Stimulated activated CD8-positive, alpha-beta memory T cell treated with anti-CD3 and anti-CD28 coated beads, Interleukin-12 subunit alpha, Interleukin-12 subunit beta, amount 100 ng/mL, for 4 hours (primary cell): ENCODE data around the gene MACROD2.

Experiments
- DNase-seq: peaks from one replicate; pipeline ENCODE4 v3.0.0-alpha.2; 2020; ENCODE audit warnings: low read depth

MACROD2 gene

DNA sequence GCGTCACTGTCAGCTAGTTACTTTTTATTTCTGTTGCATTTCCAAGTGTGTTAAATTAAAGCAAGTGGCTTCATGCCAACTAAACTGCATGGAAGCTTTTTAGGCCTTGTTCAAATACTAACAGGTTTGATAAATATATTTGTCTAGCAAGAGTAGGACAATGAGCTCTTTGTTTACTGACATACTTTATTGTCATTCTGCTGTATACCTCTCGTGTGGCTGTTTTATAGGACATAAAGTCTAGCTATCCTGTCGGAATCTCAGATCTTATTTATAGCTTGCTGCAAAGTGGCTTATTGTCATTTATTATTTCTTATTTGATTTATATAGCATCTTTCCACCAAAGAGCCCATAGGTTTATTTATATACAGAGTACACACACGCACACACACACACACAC lies 1866.9 kb downstream of the MACROD2 start:
- DNase-seq, result no peak

DNA sequence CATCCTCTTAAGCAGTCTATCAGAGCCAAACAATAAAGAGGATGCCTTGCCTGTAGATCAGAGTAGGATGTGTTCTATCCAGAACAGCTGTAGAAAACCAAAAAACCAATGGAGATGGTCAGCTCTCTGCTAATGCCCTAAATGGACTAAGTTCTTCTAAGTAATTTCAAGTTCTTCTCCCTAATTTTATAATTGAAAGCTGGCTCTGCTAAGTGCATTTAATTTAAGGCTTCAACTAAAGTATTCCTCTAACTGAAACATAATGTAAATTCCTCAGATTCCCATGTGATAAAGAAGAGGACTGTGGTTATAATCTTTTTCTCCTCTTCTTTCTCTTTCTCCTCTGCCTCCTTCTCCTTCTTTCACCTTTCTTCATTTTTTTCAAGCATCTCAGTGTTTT lies 1868.4 kb downstream of the MACROD2 start:
- DNase-seq, result no peak

DNA sequence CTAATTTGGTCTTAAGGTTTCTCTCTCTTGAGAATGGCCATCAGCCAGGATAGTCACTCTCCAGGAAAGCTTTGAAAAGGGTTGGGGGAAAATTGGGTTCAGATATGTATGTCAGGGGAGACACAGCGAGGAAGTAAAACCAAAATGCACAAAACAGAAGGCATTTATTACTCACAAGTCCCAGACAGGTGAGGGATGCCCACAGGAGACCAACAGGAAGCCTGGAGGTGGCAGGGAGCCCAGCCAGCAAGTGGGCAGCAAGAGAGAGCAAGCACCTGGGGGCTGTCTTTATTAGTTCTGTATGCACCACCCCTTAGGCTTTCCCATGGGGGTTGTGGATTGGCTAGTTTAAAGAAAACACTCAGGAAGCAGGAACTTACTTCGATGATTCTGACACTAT lies 1870.2 kb downstream of the MACROD2 start:
- no peak for DNase-seq

DNA sequence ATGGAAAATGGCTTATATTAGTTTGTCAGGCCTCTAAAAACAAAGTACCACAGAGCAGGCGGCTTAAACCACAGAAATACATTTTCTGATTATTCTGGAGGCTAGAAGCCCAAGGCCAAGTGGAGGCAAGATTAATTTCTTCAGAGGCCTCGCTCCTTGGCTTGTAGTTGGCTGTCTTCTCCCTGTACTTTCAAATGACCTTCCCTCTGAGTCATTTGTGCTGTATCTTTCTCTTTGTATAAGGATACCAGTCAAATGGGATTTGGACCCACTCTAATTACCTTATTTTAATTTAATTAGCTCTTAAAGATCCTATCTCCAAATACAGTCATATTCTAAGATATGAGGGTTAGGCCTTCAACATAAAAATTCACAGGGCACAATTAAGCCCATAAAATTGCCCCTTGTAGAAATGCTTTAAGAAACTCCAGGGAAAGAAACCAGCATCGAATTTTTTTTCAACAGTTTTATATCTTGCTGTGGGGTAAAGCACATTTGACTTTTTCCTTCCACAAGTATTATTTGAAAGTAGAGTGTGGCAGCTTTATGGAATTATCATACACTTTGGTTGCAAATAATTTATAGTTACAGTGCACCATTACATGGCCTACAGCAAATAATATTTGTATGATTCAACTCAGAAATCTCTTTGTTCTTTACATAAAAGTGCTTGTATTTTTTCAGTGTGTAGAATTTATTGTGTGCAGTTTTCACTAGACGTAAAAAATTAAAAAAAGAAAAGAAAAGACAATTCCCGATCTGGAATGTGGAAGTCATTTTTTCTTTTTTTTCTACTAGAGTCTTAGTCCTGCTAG lies 1871.8 kb downstream of the MACROD2 start:
- no peak for DNase-seq

DNA sequence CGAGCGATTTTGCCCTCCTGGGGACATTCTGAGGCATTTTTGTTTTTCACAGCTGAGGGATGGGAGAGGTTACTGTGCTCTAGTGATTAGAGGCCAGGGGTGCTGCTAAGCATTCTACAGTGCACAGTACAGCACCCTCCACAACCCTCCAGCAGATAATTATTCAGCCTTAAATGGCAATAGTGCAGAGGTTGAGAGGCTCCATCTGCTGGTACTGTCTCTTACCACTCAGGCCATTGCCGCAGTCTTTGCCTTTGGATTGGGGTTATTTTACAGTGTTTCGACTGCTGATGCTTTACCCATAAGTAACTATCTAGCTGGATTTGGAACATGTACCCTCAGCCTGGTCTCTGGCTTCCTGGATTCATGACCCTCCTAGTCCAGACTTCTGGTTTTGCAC lies 1872.6 kb downstream of the MACROD2 start:
- no peak for DNase-seq

DNA sequence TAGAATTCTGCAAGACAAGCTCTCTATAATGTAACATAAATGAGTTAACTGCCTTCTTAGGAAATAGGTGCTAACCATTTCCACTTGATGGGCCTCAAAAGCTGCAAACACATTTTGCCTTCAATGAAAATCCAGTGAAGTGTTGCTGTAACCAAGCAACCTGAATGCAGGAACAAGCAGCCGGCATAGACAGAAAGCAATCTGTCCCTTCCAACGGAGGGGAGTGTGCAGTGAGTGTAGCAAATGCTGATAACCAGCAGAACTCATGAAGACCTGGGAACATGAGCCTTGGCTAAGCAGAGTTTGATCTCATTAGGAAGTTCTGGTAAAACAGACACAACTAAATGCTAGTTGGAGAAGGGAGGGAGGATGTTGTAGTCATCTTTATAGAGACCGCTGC lies 1880.1 kb downstream of the MACROD2 start:
- DNase-seq, result no peak

DNA sequence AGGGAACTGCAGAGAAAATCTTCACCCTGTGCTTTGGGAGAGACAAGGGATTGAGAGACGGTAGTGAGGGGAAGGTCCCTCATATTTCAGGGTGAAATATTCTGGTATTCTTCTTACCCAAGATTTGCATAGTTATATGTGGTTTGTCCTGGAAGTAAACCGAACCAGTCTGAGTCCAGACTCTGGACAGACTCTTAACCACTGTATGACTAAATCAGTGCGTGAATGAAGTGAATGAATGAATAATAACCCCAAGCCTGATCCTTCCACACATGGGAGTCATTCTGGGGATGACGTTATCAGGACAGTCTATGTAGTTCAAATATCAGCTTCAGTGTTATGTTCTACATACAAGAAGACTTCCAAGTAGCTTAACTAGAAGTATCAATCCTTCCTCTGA lies 1887.2 kb downstream of the MACROD2 start:
- DNase-seq, result no peak

DNA sequence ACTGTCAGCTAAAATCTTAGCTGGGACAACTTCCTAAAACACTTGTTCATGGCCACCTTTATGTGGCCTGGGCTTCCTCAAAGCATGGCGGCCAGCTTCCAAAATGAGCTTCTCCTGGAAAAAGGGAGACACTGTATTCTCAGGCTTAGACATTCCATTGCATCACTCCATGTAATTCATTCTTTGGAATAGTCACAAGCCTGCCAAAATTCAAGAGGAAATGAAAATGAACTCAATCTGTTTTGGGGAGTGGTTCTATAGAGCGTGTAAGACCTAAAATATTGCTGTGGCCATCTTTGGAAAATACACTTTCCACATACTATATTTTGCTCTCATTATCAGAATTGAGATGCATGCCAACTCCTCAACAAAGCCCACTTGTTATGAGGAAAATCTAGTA lies 1890.9 kb downstream of the MACROD2 start:
- DNase-seq, result no peak

DNA sequence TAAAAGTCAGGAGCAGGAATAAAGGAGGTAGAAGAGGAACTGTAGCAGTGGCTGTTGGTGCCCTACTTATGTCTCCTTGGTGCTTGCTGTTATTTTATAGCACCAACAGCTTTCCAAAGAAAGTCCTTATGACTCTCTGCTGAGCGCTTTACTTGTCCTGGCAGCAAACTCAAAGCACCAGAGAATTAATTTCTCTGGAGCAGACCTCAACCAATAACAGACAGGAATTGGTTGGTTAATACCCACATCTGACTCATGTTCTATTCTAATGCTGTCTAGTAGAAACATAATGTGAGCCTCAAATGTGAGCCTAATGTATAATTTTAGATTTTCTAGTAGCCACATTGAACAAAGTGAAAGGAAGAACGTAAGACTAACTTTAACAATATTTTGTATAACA lies 1892.1 kb downstream of the MACROD2 start:
- DNase-seq, result no peak

DNA sequence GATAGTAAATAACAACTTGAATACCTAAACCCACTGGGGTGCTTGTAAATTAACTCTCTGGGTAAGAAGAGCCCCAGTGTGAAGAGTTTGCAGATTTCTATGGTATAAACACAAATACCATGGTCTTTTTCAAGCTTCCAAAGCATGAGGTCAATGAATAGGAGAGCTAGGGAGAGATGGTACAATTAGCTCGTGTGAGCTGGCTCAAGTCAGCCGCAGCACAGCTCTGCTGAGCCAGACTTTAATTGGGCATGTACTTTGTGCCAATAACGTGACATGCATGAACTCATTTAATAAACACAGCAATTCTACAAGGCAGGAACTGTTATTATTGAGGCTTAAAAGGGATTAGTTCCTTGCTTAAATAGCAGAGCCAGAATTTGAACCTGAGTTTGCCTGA lies 1893.7 kb downstream of the MACROD2 start:
- DNase-seq, result no peak

DNA sequence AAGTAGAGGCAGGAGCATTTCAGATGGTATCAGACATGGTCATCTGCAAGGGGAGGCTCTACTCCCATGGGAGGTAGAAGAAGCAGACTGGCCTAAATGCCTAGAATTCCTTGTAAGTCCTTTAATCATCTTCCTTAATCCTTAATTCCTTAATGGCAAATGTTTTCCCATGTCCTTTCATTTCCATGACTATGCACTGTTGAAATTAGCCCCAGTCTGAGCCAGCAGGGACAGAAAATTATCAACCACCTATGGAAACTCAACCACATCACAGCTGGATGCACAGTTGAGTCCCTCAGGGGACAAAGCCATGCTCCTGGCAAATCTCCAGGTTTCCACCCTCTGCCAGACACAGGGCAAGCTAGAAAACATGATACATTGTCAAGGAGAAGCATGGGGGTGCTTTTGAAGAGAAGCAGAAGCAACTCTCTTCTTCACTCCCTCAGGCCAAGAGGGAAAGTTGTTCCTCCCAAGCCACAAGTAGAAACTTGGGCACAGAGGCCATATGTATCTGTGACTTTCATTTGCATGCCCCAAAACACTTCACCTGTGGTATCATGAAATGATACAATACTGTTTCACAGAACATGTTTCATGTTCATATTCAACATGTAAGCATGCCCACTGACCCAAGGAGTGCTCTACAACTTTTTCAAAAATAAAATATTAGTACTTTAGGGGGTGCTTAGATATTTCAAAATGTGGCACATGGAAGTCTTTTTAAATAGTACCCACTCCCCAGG lies 1894.4 kb downstream of the MACROD2 start:
- DNase-seq, result no peak

DNA sequence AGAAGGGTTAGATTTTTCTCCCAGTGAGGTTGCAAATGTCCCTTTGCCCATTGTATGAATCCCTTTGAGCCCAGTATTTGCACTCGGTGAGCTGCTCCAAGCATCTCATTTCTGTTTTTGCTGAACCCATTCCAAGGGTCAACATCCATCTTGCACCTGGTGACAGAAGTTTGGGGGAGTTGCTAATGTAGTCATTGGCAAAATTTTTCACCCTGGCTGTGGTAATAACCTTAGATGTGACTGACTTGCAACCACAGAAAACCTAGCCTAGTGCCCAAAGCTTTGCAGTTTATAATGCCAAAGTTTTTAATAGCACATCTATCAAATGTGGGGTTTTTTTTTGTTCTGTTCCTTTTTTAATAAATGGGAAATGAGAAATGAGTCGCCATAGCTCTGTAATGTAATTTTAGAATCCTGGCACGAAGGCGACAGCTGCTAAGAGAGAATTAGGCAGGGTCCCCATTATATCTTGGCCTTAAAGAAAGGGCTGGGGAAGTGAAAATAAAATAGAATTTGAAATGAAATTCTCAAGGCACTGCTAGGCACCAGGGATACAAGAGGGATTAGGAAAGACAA lies 1895.2 kb downstream of the MACROD2 start:
- DNase-seq, result no peak

DNA sequence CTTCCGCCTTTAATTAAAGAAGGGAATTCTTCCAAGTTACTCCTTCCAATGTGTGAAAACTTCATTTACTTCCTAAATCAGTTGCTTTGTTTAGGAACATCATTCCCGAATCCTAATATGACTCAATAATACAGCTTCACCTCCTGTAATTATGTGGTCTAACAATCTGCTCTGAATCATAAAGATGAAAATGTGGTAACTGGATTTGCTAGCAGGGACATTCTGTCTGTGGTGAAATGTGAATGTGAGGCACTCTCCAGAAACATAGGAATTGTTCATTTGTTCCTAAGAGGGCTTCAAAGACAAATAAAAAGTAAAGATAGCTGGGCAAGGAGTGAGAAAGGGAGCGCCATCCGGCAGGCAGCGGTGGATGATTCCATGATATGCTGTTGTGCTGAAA lies 1899.8 kb downstream of the MACROD2 start:
- DNase-seq, result no peak

DNA sequence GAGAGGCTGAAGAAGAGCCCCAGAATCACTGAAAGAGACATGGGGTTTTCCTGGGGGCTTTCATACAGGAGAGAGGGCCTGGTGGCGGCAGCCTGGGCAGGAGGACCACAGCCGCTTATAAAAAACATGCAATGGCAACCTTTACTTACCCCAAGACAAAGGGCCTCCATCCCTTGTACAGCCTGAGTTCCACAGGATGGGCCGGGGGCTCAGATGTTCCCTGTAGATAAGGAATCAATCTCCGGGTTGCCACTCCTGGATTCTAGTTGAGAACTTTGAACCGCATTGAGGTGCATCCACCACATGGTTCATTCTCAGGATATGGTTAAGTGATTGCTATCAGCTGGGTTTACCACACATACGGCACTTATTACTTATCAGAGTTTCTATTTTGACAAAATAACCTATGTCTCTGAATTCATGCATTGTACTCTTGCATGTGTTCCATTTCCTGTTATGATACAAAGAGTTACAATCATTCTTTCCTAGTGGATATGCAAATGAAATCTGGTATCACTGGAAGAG lies 1900.3 kb downstream of the MACROD2 start:
- no peak for DNase-seq

DNA sequence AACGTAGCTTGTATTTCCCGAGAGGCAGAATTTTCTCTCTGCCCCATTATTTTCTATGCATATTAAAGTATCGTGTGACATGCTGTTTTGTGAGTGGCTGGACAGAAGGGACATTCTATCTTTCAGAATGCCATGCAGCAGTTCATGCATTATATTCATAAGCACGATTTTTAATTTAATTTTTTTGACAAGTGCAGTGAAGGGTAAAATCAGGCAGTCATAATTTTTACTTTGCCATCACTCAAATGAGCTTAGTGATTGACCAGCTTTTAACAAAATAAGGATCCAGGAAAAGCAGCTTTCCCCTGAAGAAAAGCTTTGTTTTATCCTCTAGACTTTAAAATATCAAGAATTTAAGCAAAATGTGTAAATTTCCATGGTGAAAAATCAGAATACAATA lies 1904.7 kb downstream of the MACROD2 start:
- DNase-seq, result no peak

DNA sequence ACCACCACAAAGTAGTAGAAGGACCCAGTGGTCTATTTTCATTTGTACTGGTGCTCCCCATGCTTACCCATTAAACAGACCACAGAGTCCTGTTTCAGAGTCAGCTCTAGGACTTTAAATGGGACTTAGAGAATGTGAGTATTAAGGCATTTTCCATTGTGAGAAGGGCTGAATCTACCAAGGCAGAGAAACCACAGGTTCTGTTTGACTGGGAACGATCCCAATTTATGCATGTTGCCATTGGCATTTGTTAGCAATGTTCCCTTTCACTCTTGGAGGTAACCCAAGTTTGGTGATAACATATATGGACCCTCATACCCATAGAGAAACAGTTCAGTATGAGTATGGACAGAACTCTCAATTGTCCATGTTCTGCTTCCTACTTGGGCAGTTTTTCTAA lies 1905.1 kb downstream of the MACROD2 start:
- DNase-seq, result no peak

DNA sequence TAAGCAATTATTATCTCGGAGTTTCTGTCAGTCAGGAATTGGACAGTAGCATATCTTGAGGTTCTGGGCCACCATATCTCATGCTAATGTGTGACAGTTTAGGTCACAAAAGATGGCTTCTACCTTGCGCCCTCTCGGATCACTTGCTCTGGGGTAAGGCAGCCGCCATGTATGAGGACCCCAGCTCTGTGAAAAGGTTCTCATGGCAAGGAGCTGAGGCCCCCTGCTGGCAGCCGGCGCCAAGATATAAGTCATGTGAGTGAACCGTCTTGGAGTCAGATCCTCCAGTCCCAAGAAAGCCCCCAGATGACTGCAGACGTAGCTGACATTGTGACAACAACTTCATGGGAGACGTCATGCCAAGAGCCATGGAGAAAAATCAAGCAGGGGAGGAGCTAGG lies 1907.2 kb downstream of the MACROD2 start:
- no peak for DNase-seq

DNA sequence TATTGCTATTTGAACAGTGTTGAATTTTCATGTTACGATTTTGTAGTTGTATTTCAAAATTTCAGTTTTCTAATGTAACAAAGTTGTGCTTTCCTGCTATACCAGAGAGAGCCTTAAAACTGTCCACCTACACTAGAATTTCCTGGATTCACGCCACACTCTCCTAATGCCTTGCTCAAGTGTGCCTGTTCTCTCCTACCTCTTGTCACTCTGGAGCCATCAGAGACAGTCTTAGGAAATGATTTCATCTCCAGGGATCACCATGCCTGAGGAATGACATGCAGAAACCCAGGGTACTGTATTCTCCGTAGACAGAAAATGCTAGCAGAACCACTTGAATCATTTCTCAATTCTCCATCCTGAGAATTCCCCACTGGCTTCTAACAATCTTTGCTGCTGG lies 1910.3 kb downstream of the MACROD2 start:
- no peak for DNase-seq

DNA sequence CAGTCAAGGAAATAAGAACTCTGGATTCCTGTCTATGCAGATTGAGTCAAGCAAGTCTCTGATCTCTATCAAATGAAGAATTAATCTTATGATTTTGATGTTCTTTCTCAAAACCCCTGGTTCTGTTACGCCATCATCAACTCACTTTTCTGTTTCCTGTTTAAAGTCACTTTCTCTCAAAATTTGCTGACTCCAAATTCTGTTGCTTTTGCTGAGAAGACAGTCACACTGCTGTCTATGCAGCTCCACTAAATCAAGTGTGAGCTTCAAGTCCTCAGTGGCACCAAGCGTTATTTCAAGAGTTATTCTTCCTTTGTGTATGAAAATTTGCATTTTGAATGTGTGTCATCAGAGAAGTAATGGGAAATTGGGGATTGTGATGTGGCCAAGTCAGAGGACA lies 1914.7 kb downstream of the MACROD2 start:
- DNase-seq, result no peak

DNA sequence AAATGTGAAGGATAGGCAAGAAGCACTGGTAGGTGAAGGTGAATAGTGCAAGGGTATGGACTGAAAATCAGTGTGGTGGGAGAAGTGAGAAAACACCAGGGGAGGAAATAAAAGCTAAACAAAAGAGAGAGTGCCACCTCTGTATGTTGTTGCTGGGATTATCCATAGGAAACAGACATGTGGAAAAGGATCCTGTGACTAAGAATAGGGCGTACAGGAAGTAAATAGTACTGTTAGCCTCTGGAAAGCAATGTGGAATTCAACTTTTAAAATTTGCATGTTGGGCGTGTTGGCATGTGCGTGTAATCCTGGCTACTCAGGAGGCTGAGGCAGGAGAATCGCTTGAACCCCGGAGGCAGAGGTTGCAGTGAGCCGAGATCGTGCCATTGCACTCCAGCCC lies 1916.3 kb downstream of the MACROD2 start:
- no peak for DNase-seq

DNA sequence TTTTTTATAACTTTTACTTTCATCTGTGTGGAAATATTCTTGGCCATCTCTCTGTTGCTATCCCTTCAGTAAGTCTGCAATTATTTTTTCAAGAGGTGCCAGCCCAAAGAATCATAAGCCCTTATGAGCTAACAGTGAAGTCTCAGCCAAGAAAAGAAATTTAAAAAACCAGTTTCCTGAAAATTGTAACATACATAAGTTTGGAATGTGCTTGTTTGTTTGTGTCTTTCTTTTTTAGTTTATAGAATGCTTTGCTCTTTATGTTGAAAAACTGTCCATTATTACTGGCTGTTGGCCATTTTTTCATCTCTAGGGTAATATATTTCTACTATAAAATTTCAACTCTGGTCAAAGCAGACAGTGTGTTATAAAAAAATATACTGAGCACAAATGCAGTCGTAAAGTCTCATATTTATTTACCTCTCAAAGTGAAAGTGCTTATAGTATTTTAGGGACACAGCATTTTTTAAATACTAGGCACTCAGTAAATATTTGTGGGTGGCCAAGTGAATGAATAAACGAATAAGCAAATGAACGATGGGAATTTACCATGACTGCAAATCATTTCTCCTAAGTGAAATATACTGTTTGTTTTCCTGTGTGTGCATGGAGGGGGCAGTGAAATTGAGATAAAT lies 1918.2 kb downstream of the MACROD2 start:
- no peak for DNase-seq

DNA sequence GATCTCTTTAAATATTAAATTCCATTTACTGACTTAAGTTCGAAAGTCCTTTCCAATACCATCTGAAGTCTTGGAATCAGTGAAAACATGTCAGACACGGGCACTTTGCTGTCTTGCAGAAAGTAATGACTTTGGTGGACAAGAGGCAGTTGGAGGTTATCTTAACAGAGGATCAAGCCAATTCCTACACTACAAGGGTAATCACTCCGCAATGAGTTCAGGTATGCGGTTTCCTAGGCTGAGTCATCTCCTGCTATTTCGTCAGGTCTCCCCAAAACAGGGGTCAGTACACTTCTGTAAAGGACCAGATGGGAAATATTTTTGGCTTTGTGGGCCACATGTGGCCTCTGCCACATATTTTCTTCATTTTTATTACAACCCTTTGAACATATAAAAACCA lies 1921.3 kb downstream of the MACROD2 start:
- DNase-seq, result no peak

DNA sequence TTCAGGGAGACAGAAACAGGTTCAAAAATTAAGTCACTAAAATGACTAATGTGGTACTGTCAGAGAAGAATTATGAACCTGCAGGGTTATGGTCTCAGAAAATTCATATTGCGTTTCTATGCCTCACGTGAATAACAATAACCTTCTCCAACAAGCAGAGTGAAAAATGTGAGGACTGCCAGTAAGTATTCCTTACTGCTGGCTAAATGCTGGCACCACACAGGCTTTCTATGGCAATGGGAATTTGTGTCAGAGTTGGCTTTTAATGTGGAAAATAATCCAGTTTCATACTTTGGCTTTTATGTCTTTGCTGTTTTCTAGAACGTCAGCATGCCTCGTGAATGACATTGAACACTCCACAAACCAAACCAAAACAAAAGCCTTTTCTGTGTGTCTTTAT lies 1922.0 kb downstream of the MACROD2 start:
- no peak for DNase-seq
